Muscle layer of colon (tissue), 2 donors: ENCODE results near the gene WDR49.

Experiments
- H3K27ac ChIP-seq: one replicate; pipeline ENCODE4 v1.7.0; 2013; ENCODE audit warnings: low read depth, mild to moderate bottlenecking, low read length, moderate library complexity
- H3K27me3 ChIP-seq, 2 donors: one replicate each; pipeline ENCODE4 v1.7.0; 2013; ENCODE audit warnings: low read length in 2 of 2, mild to moderate bottlenecking in 2 of 2; ENCODE audit not compliant: insufficient read depth in 2 of 2, control insufficient read depth in 1 of 2
- H3K36me3 ChIP-seq: one replicate; pipeline ENCODE4 v1.7.0; 2013; ENCODE audit warnings: mild to moderate bottlenecking, low read length; ENCODE audit not compliant: insufficient read depth
- H3K4me1 ChIP-seq: one replicate; pipeline ENCODE4 v1.7.0; 2013; ENCODE audit warnings: mild to moderate bottlenecking, low read length; ENCODE audit not compliant: insufficient read depth
- H3K4me3 ChIP-seq, 2 donors: one replicate each; pipeline ENCODE4 v1.7.0; 2013; ENCODE audit warnings: low read length in 2 of 2, low read depth in 1 of 2, mild to moderate bottlenecking in 1 of 2, moderate library complexity in 1 of 2
- H3K9ac ChIP-seq: one replicate; pipeline ENCODE4 v1.7.0; 2013; ENCODE audit warnings: low read length
- H3K9me3 ChIP-seq: one replicate; pipeline ENCODE4 v1.7.0; 2013; ENCODE audit warnings: mild to moderate bottlenecking, low read length
- donor health status: abdominal sarcoma.
- donor health status: Adenocarcinoma of cecum.

Gene WDR49

GRCh38 chr3:167559924-167560323 lies 93.8 kb downstream of the WDR49 start:
- H3K9me3 ChIP-seq = no peaks in the 10 kb centered on the region
- H3K4me3 ChIP-seq = no peak overlapping the region
- H3K4me1 ChIP-seq = no peaks in the 10 kb centered on the region
- no peaks in the 10 kb centered on the region for H3K27me3 ChIP-seq
- H3K27ac ChIP-seq = no peak overlapping the region
- H3K9ac ChIP-seq = no peak overlapping the region
- no peaks in the 10 kb centered on the region for H3K36me3 ChIP-seq

GRCh38 chr3:167554898-167555297 lies 98.8 kb downstream of the WDR49 start:
- no peaks in the 10 kb centered on the region for H3K4me1 ChIP-seq
- H3K27me3 ChIP-seq = no peaks in the 10 kb centered on the region
- H3K27ac ChIP-seq = no peak overlapping the region
- no peak overlapping the region for H3K9ac ChIP-seq
- H3K4me3 ChIP-seq = no peak overlapping the region
- no peaks in the 10 kb centered on the region for H3K36me3 ChIP-seq
- H3K9me3 ChIP-seq = no peaks in the 10 kb centered on the region

- Histone ChIP-seq H3K36me3 (no peaks in the 10 kb centered on the region), H3K27me3 (no peaks in the 10 kb centered on the region), H3K9ac (no peak overlapping the region), H3K4me1 (no peaks in the 10 kb centered on the region), H3K4me3 (no peak overlapping the region), H3K9me3 (no peaks in the 10 kb centered on the region), H3K27ac (no peak overlapping the region)
Measured at GRCh38 chr3:167538081-167538480, 115.7 kb downstream of the WDR49 start.

GRCh38 chr3:167521006-167521355 lies 132.8 kb downstream of the WDR49 start:
- H3K27ac ChIP-seq = no peak overlapping the region
- no peak overlapping the region for H3K9ac ChIP-seq
- no peak overlapping the region for H3K4me3 ChIP-seq
- no peaks in the 10 kb centered on the region for H3K9me3 ChIP-seq
- no peaks in the 10 kb centered on the region for H3K27me3 ChIP-seq
- H3K4me1 ChIP-seq = no peaks in the 10 kb centered on the region
- H3K36me3 ChIP-seq = no peaks in the 10 kb centered on the region

GRCh38 chr3:167520266-167521005 lies 133.3 kb downstream of the WDR49 start:
- no peaks in the 10 kb centered on the region for H3K9me3 ChIP-seq
- no peak overlapping the region for H3K9ac ChIP-seq
- H3K4me3 ChIP-seq = no peak overlapping the region
- H3K27ac ChIP-seq = no peak overlapping the region
- no peaks in the 10 kb centered on the region for H3K4me1 ChIP-seq
- H3K27me3 ChIP-seq = no peaks in the 10 kb centered on the region
- no peaks in the 10 kb centered on the region for H3K36me3 ChIP-seq

GRCh38 chr3:167507954-167508353 lies 145.8 kb downstream of the WDR49 start:
- Histone ChIP-seq H3K4me3 (no peak overlapping the region), H3K9ac (no peak overlapping the region), H3K27ac (no peak overlapping the region), H3K9me3 (no peaks in the 10 kb centered on the region), H3K27me3 (no peaks in the 10 kb centered on the region), H3K4me1 (no peaks in the 10 kb centered on the region), H3K36me3 (no peaks in the 10 kb centered on the region)

GRCh38 chr3:167502401-167502800 lies 151.3 kb downstream of the WDR49 start:
- Histone ChIP-seq H3K36me3 (no peaks in the 10 kb centered on the region), H3K9ac (no peak overlapping the region), H3K4me3 (no peak overlapping the region), H3K4me1 (no peaks in the 10 kb centered on the region), H3K27ac (no peak overlapping the region), H3K27me3 (no peaks in the 10 kb centered on the region), H3K9me3 (no peaks in the 10 kb centered on the region)

- Histone ChIP-seq H3K9me3 (no peaks in the 10 kb centered on the region), H3K4me3 (no peak overlapping the region), H3K27me3 (no peaks in the 10 kb centered on the region), H3K27ac (no peak overlapping the region), H3K9ac (no peak overlapping the region), H3K4me1 (no peaks in the 10 kb centered on the region), H3K36me3 (no peaks in the 10 kb centered on the region)
Measured at GRCh38 chr3:167501941-167502340, 151.8 kb downstream of the WDR49 start.

- no peaks in the 10 kb centered on the region for H3K27me3 ChIP-seq
- no peaks in the 10 kb centered on the region for H3K36me3 ChIP-seq
- H3K27ac ChIP-seq = no peak overlapping the region
- H3K4me3 ChIP-seq = no peak overlapping the region
- no peak overlapping the region for H3K9ac ChIP-seq
- H3K4me1 ChIP-seq = no peaks in the 10 kb centered on the region
- no peaks in the 10 kb centered on the region for H3K9me3 ChIP-seq
Measured at GRCh38 chr3:167497903-167498302, 155.8 kb downstream of the WDR49 start.

- no peak overlapping the region for H3K9ac ChIP-seq
- H3K9me3 ChIP-seq = no peaks in the 10 kb centered on the region
- no peaks in the 10 kb centered on the region for H3K36me3 ChIP-seq
- no peaks in the 10 kb centered on the region for H3K4me1 ChIP-seq
- H3K4me3 ChIP-seq = no peak overlapping the region
- no peak overlapping the region for H3K27ac ChIP-seq
- no peaks in the 10 kb centered on the region for H3K27me3 ChIP-seq
Measured at GRCh38 chr3:167493244-167493643, 160.5 kb downstream of the WDR49 start.

GRCh38 chr3:167491621-167492020 lies 162.1 kb downstream of the WDR49 start:
- Histone ChIP-seq H3K27me3 (no peaks in the 10 kb centered on the region), H3K9me3 (no peaks in the 10 kb centered on the region), H3K4me1 (no peaks in the 10 kb centered on the region), H3K27ac (no peak overlapping the region), H3K9ac (no peak overlapping the region), H3K36me3 (no peaks in the 10 kb centered on the region), H3K4me3 (no peak overlapping the region)

- H3K4me3 ChIP-seq = no peak overlapping the region
- no peaks in the 10 kb centered on the region for H3K36me3 ChIP-seq
- no peaks in the 10 kb centered on the region for H3K27me3 ChIP-seq
- H3K27ac ChIP-seq = no peak overlapping the region
- no peaks in the 10 kb centered on the region for H3K4me1 ChIP-seq
- no peak overlapping the region for H3K9ac ChIP-seq
- no peaks in the 10 kb centered on the region for H3K9me3 ChIP-seq
Measured at GRCh38 chr3:167489571-167489970, 164.2 kb downstream of the WDR49 start.
